ENCODE results near the gene RSU1. TPM values are rescaled to one million over a fixed set of nuclear protein-coding genes. Genes with fewer than 3 reads are reported as not detected.

Gene RSU1
- total RNA-seq, 1 donor from 2014 or later, result 46.9 TPM

GRCh38 chr10:16750461-16750860 is 66.8 kb downstream of the RSU1 start:
- TF ChIP-seq CTCF (conservative IDR thresholded peaks at IDR 0.05; ENCODE audit: low read depth, low read length), result no peak
- no peak overlapping the region for H3K4me3 ChIP-seq (ENCODE audit: low read depth, low read length)

GRCh38 chr10:16748749-16749148 is 68.5 kb downstream of the RSU1 start:
- DNase-seq (ENCODE audit: low read depth), result no peak
- H3K4me3 ChIP-seq (ENCODE audit: low read depth, low read length), result no peak overlapping the region
- TF ChIP-seq CTCF (conservative IDR thresholded peaks at IDR 0.05; ENCODE audit: low read depth, low read length), result no peak

More at GRCh38 chr10:16750461-16750860, 66.8 kb downstream of the RSU1 start:
- no peak for DNase-seq (ENCODE audit: low read depth)

- no peak for DNase-seq (ENCODE audit: low read depth)
- TF ChIP-seq CTCF (conservative IDR thresholded peaks at IDR 0.05; ENCODE audit: low read depth, low read length), result no peak
- no peak overlapping the region for H3K4me3 ChIP-seq (ENCODE audit: low read depth, low read length)
Measured at GRCh38 chr10:16746856-16747255, 70.4 kb downstream of the RSU1 start.

- DNase-seq (ENCODE audit: low read depth), result no peak
- TF ChIP-seq CTCF (conservative IDR thresholded peaks at IDR 0.05; ENCODE audit: low read depth, low read length), result no peak
- H3K4me3 ChIP-seq (ENCODE audit: low read depth, low read length), result no peak overlapping the region
Measured at GRCh38 chr10:16745061-16745460, 72.2 kb downstream of the RSU1 start.

- no peak for TF ChIP-seq CTCF (conservative IDR thresholded peaks at IDR 0.05; ENCODE audit: low read depth, low read length)
- no peak overlapping the region for H3K4me3 ChIP-seq (ENCODE audit: low read depth, low read length)
- DNase-seq (ENCODE audit: low read depth), result no peak
Measured at GRCh38 chr10:16742165-16742960, 74.9 kb downstream of the RSU1 start.

GRCh38 chr10:16741540-16741939 is 75.7 kb downstream of the RSU1 start:
- no peak for DNase-seq (ENCODE audit: low read depth)
- no peak for TF ChIP-seq CTCF (conservative IDR thresholded peaks at IDR 0.05; ENCODE audit: low read depth, low read length)
- H3K4me3 ChIP-seq (ENCODE audit: low read depth, low read length), result no peak overlapping the region

GRCh38 chr10:16737420-16737819 is 79.8 kb downstream of the RSU1 start:
- DNase-seq (ENCODE audit: low read depth), result no peak
- no peak overlapping the region for H3K4me3 ChIP-seq (ENCODE audit: low read depth, low read length)
- TF ChIP-seq CTCF (conservative IDR thresholded peaks at IDR 0.05; ENCODE audit: low read depth, low read length), result no peak
